ENCODE measurements around the gene FTO.

The FTO gene

GRCh38 chr16:54048586-54049495 lies 344.9 kb downstream of the FTO start:
- Histone ChIP-seq H3K4me1 (ENCODE audit: control insufficient read depth, insufficient read depth, low read length) (peaks cover 7% of the 10 kb centered on the region), H3K27ac (ENCODE audit: low read length) (no peak overlapping the region), H3K4me3 (ENCODE audit: low read length) (no peak overlapping the region), H3K9me3 (ENCODE audit: control insufficient read depth, insufficient read depth, low read length) (no peaks in the 10 kb centered on the region), H3K36me3 (ENCODE audit: control insufficient read depth, insufficient read depth, low read length) (no peaks in the 10 kb centered on the region), H3K27me3 (ENCODE audit: control insufficient read depth, insufficient read depth, low read length) (no peaks in the 10 kb centered on the region)
- WGBS (ENCODE audit: insufficient coverage, insufficient read length) = no CpG with 5 or more reads among the region's 11 CpGs
- DNase-seq (ENCODE audit: low read depth, low spot score) = no peak

GRCh38 chr16:54049591-54050458 lies 345.9 kb downstream of the FTO start:
- H3K9me3 ChIP-seq (ENCODE audit: control insufficient read depth, insufficient read depth, low read length) = no peaks in the 10 kb centered on the region
- H3K36me3 ChIP-seq (ENCODE audit: control insufficient read depth, insufficient read depth, low read length) = no peaks in the 10 kb centered on the region
- no peak overlapping the region for H3K4me3 ChIP-seq (ENCODE audit: low read length)
- peak overlapping the region; percentile 16 for H3K27ac ChIP-seq (ENCODE audit: low read length)
- no peaks in the 10 kb centered on the region for H3K27me3 ChIP-seq (ENCODE audit: control insufficient read depth, insufficient read depth, low read length)
- no peak for DNase-seq (ENCODE audit: low read depth, low spot score)
- H3K4me1 ChIP-seq (ENCODE audit: control insufficient read depth, insufficient read depth, low read length) = peaks cover 10% of the 10 kb centered on the region
- WGBS (ENCODE audit: insufficient coverage, insufficient read length) = no CpG with 5 or more reads among the region's 8 CpGs

- no CpG with 5 or more reads among the region's 7 CpGs for WGBS (ENCODE audit: insufficient coverage, insufficient read length)
- H3K27ac ChIP-seq (ENCODE audit: low read length) = no peak overlapping the region
- no peaks in the 10 kb centered on the region for H3K36me3 ChIP-seq (ENCODE audit: control insufficient read depth, insufficient read depth, low read length)
- H3K4me1 ChIP-seq (ENCODE audit: control insufficient read depth, insufficient read depth, low read length) = peaks cover 10% of the 10 kb centered on the region
- H3K27me3 ChIP-seq (ENCODE audit: control insufficient read depth, insufficient read depth, low read length) = no peaks in the 10 kb centered on the region
- no peak overlapping the region for H3K4me3 ChIP-seq (ENCODE audit: low read length)
- DNase-seq (ENCODE audit: low read depth, low spot score) = peak; percentile 48
- no peaks in the 10 kb centered on the region for H3K9me3 ChIP-seq (ENCODE audit: control insufficient read depth, insufficient read depth, low read length)
These were observed 346.7 kb downstream of the FTO start for GRCh38 chr16:54050459-54051210.

DNA sequence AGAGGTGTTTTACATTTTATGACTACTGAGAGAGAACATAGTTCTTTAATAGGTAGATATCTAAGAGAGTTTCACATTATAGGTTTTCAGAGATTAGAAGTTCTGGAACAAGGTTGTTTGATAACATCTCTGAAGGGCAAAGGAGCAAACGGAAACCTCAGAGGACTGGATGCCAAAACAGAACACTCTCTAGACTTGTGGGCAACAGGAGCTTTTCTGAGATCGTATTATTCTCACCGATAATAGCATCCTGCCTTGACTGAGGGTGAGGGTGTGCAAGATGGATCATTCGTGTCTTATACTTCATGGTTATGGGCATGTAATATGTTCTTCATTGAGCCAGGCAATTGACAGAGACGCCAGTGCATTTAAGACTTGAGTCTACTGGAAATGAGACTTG lies 347.9 kb downstream of the FTO start:
- DNase-seq (ENCODE audit: low read depth, low spot score) = no peak
- peaks cover 10% of the 10 kb centered on the region for H3K4me1 ChIP-seq (ENCODE audit: control insufficient read depth, insufficient read depth, low read length)
- H3K27me3 ChIP-seq (ENCODE audit: control insufficient read depth, insufficient read depth, low read length) = no peaks in the 10 kb centered on the region
- H3K27ac ChIP-seq (ENCODE audit: low read length) = no peak overlapping the region
- H3K4me3 ChIP-seq (ENCODE audit: low read length) = no peak overlapping the region
- H3K9me3 ChIP-seq (ENCODE audit: control insufficient read depth, insufficient read depth, low read length) = no peaks in the 10 kb centered on the region
- WGBS (ENCODE audit: insufficient coverage, insufficient read length) = no CpG with 5 or more reads among the region's 5 CpGs
- no peaks in the 10 kb centered on the region for H3K36me3 ChIP-seq (ENCODE audit: control insufficient read depth, insufficient read depth, low read length)

GRCh38 chr16:54052271-54052670 lies 348.3 kb downstream of the FTO start:
- H3K4me3 ChIP-seq (ENCODE audit: low read length) = no peak overlapping the region
- H3K27ac ChIP-seq (ENCODE audit: low read length) = no peak overlapping the region
- H3K36me3 ChIP-seq (ENCODE audit: control insufficient read depth, insufficient read depth, low read length) = no peaks in the 10 kb centered on the region
- WGBS (ENCODE audit: insufficient coverage, insufficient read length) = no CpG with 5 or more reads among the region's 5 CpGs
- DNase-seq (ENCODE audit: low read depth, low spot score) = no peak
- H3K9me3 ChIP-seq (ENCODE audit: control insufficient read depth, insufficient read depth, low read length) = no peaks in the 10 kb centered on the region
- H3K4me1 ChIP-seq (ENCODE audit: control insufficient read depth, insufficient read depth, low read length) = peaks cover 10% of the 10 kb centered on the region
- no peaks in the 10 kb centered on the region for H3K27me3 ChIP-seq (ENCODE audit: control insufficient read depth, insufficient read depth, low read length)

GRCh38 chr16:54053891-54054820 lies 350.2 kb downstream of the FTO start:
- no CpG with 5 or more reads among the region's 16 CpGs for WGBS (ENCODE audit: insufficient coverage, insufficient read length)
- DNase-seq (ENCODE audit: low read depth, low spot score) = no peak
- H3K27ac ChIP-seq (ENCODE audit: low read length) = no peak overlapping the region

DNA sequence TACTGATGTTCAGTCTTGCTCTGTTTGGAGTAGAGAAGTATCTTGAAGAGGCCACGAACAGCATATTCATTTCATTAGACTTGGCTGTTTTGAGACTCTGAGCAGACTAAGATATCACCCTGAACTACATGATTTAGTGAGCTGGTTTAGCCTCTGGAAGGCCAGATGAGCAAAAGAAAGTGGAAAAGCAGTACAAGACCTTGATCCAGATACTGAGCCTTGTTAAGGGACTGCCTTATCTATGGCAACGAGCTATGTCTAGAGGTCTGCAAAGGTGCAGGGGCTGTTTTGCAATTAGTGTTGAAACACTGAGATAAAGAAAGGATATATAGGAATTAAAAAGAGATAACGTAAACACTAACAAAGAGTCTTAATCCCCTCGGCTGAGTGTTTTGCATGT lies 351.2 kb downstream of the FTO start:
- Histone ChIP-seq H3K4me3 (ENCODE audit: low read length) (no peak overlapping the region), H3K27ac (ENCODE audit: low read length) (no peak overlapping the region), H3K27me3 (ENCODE audit: control insufficient read depth, insufficient read depth, low read length) (no peaks in the 10 kb centered on the region), H3K9me3 (ENCODE audit: control insufficient read depth, insufficient read depth, low read length) (no peaks in the 10 kb centered on the region), H3K36me3 (ENCODE audit: control insufficient read depth, insufficient read depth, low read length) (no peaks in the 10 kb centered on the region), H3K4me1 (ENCODE audit: control insufficient read depth, insufficient read depth, low read length) (peaks cover 10% of the 10 kb centered on the region)
- WGBS (ENCODE audit: insufficient coverage, insufficient read length) = no CpG with 5 or more reads among the region's 4 CpGs
- no peak for DNase-seq (ENCODE audit: low read depth, low spot score)

More at GRCh38 chr16:54053891-54054820, 350.2 kb downstream of the FTO start:
- Histone ChIP-seq H3K27me3 (ENCODE audit: control insufficient read depth, insufficient read depth, low read length) (no peaks in the 10 kb centered on the region), H3K4me1 (ENCODE audit: control insufficient read depth, insufficient read depth, low read length) (peaks cover 10% of the 10 kb centered on the region), H3K4me3 (ENCODE audit: low read length) (no peak overlapping the region), H3K36me3 (ENCODE audit: control insufficient read depth, insufficient read depth, low read length) (no peaks in the 10 kb centered on the region), H3K9me3 (ENCODE audit: control insufficient read depth, insufficient read depth, low read length) (no peaks in the 10 kb centered on the region)

DNA sequence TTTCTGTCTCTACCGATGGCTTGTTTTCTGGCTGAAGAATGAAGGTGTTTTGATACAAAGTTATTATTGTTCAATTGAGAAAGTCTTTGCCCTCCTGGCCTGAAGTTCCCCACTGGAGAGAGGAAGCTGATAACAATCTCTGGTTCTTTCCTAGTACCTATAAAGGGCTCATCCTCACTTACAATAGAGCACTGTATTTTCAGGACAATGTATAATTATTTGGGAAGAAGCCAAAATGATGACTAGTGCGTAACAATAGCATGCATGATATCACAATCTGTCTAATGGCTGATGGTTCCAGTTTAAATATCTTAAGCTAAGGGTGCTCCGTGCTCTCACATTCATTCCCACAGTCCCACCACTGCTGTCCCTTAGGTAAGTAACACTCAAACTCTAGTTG lies 351.9 kb downstream of the FTO start:
- no peaks in the 10 kb centered on the region for H3K9me3 ChIP-seq (ENCODE audit: control insufficient read depth, insufficient read depth, low read length)

GRCh38 chr16:54056921-54057320 lies 353.0 kb downstream of the FTO start:
- WGBS (ENCODE audit: insufficient coverage, insufficient read length) = no CpG with 5 or more reads among the region's 3 CpGs

More for the DNA sequence above, 351.9 kb downstream of the FTO start:
- Histone ChIP-seq H3K4me1 (ENCODE audit: control insufficient read depth, insufficient read depth, low read length) (peaks cover 10% of the 10 kb centered on the region), H3K27me3 (ENCODE audit: control insufficient read depth, insufficient read depth, low read length) (no peaks in the 10 kb centered on the region), H3K4me3 (ENCODE audit: low read length) (no peak overlapping the region), H3K27ac (ENCODE audit: low read length) (no peak overlapping the region), H3K36me3 (ENCODE audit: control insufficient read depth, insufficient read depth, low read length) (no peaks in the 10 kb centered on the region)
- no CpG with 5 or more reads among the region's 3 CpGs for WGBS (ENCODE audit: insufficient coverage, insufficient read length)
- no peak for DNase-seq (ENCODE audit: low read depth, low spot score)

More at GRCh38 chr16:54056921-54057320, 353.0 kb downstream of the FTO start:
- Histone ChIP-seq H3K36me3 (ENCODE audit: control insufficient read depth, insufficient read depth, low read length) (no peaks in the 10 kb centered on the region), H3K4me1 (ENCODE audit: control insufficient read depth, insufficient read depth, low read length) (peaks cover 6% of the 10 kb centered on the region), H3K27ac (ENCODE audit: low read length) (no peak overlapping the region), H3K4me3 (ENCODE audit: low read length) (no peak overlapping the region), H3K9me3 (ENCODE audit: control insufficient read depth, insufficient read depth, low read length) (no peaks in the 10 kb centered on the region), H3K27me3 (ENCODE audit: control insufficient read depth, insufficient read depth, low read length) (no peaks in the 10 kb centered on the region)
- DNase-seq (ENCODE audit: low read depth, low spot score) = no peak

Data from iPS DF 6.9 (cell line).